ENCODE results near the gene KLRB1.
"Not testable (repeated sequence)": the region's sequence is repeated elsewhere in the genome, so short reads cannot be mapped to it uniquely, and the experiment has no call there.

Gene KLRB1

DNA sequence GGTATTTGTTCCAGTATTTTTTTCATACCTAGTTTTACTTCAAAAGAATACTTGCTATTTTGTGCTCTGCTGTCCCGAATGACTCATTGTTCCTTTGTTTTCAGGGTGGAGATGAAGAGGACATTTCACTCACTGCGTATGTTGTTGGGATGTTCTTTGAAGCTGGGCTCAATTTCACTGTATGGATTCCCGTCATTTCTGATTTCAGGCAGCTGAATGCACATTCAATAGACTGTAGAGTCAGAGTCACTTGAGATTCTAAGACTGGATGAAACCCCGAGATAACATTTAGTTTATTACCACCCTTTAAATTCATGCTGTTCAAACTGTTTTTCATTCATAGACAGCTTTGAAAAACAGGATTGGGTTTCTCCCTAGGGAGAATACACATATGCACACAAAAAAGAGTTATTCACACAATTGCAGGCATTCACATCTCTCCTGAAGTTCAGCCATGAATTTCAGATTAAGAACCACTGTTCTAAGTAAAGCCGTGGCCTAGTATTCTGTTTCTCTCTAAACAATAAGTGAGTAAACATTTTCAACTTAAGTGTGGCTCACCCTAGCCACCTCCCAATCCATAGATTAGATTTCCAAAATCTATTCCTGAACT, 44.8 kb downstream of the KLRB1 start:
- not testable (repeated sequence) for H3K9me3 ChIP-seq (replicated peaks in 1 of 11); H3K36me3 ChIP-seq; H3K9ac ChIP-seq; H3K4me2 ChIP-seq; H3K27ac ChIP-seq; H3K4me1 ChIP-seq; H3K27me3 ChIP-seq; H4K20me1 ChIP-seq; H3K4me3 ChIP-seq

GRCh38 chr12:9545489-9545888, 62.2 kb downstream of the KLRB1 start:
- not testable (repeated sequence) for H3K4me2 ChIP-seq; H3K36me3 ChIP-seq; H3K4me1 ChIP-seq; H3K9ac ChIP-seq; H3K27me3 ChIP-seq; H3K27ac ChIP-seq; H4K20me1 ChIP-seq; H3K4me3 ChIP-seq; H3K9me3 ChIP-seq (replicated peaks in 1 of 11)

Measured in BLaER1 treated with 17β-estradiol and CSF1 and Interleukin-3, amounts not matched to agents 10 nM and 100 nM (cell line).